AG10803 (cell line): ENCODE data around the gene TNFAIP8L1.
"Not testable (repeated sequence)": the region's sequence is repeated elsewhere in the genome, so short reads cannot be mapped to it uniquely, and the experiment has no call there.

Source experiments
- DNase-seq: peaks from one replicate; pipeline ENCODE4 v3.0.0; 2010; ENCODE audit warnings: low read depth
- H3K4me3 ChIP-seq: 2 replicates; pipeline ENCODE4 v1.5.1; 2011; ENCODE audit warnings: mild to moderate bottlenecking, low read length, control low read depth
- CTCF ChIP-seq: conservative IDR thresholded peaks from 2 replicates; pipeline ENCODE4 v1.5.1; 2011; ENCODE audit warnings: mild to moderate bottlenecking, low read length, control low read depth, inconsistent platforms

Gene TNFAIP8L1

GRCh38 chr19:4676955-4677731 is 37.8 kb downstream of the TNFAIP8L1 start:
- H3K4me3 ChIP-seq, result no peak overlapping the region
- TF ChIP-seq CTCF, result peak; percentile 67
- DNase-seq, result peak; percentile 60

GRCh38 chr19:4678881-4679790 is 39.8 kb downstream of the TNFAIP8L1 start:
- DNase-seq, result no peak
- no peak for TF ChIP-seq CTCF
- H3K4me3 ChIP-seq, result no peak overlapping the region

- not testable (repeated sequence) for DNase-seq, H3K4me3 ChIP-seq
Measured at GRCh38 chr19:4680021-4680420, 40.7 kb downstream of the TNFAIP8L1 start.

GRCh38 chr19:4682417-4683200 is 43.3 kb downstream of the TNFAIP8L1 start:
- no peak for DNase-seq
- TF ChIP-seq CTCF, result no peak
- H3K4me3 ChIP-seq, result no peak overlapping the region

GRCh38 chr19:4684312-4685095 is 45.2 kb downstream of the TNFAIP8L1 start:
- H3K4me3 ChIP-seq, result no peak overlapping the region
- no peak for TF ChIP-seq CTCF
- DNase-seq, result no peak

- no peak for TF ChIP-seq CTCF
- DNase-seq, result no peak
- no peak overlapping the region for H3K4me3 ChIP-seq
Measured at GRCh38 chr19:4686700-4687099, 47.4 kb downstream of the TNFAIP8L1 start.

GRCh38 chr19:4687396-4687795 is 48.1 kb downstream of the TNFAIP8L1 start:
- no peak for DNase-seq
- no peak for TF ChIP-seq CTCF
- no peak overlapping the region for H3K4me3 ChIP-seq
